Measurements from ENCODE around the gene CDCA4.

The CDCA4 gene

DNA sequence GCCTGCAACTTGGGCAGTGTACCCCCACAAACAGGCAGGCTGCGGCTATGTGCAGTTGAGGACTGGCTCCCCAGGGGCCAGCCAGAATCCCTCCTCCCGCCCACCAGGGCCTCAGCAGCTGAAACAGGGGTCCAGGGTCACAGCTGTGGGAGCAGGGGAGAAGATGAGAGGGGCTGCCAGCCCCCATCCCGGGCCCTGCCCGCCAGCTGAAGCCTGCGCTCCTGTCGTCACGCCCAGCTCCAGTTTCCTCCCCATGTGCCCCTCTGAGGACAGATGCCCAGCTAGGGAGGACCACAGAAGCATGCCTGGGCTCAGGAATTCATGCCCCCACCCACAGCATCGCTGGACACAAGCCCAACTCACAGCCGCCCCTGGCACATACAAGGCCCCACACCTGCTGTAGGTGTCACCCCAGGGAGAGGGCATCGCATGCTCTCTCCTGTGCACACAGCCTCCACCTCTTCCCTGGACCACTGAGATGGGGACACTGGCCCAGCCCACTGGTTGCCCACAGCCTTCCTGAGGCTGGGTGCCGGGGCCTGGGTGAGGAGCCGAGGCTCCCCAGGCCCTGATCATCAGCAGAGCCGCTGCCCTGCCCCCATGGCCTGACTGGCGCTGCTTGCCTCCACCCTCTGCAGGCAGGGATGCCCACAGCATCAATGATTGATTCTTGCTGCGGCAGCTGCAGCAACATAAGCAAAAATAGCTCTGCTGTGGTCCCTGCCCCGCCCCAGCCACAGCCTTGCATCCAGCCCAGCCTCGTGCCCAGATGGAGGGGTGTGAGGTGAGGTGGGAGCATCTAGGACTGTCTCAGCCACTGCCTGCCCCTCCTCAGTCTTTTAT lies 39.0 kb downstream of the CDCA4 start:
- TF ChIP-seq, protein P1, sequence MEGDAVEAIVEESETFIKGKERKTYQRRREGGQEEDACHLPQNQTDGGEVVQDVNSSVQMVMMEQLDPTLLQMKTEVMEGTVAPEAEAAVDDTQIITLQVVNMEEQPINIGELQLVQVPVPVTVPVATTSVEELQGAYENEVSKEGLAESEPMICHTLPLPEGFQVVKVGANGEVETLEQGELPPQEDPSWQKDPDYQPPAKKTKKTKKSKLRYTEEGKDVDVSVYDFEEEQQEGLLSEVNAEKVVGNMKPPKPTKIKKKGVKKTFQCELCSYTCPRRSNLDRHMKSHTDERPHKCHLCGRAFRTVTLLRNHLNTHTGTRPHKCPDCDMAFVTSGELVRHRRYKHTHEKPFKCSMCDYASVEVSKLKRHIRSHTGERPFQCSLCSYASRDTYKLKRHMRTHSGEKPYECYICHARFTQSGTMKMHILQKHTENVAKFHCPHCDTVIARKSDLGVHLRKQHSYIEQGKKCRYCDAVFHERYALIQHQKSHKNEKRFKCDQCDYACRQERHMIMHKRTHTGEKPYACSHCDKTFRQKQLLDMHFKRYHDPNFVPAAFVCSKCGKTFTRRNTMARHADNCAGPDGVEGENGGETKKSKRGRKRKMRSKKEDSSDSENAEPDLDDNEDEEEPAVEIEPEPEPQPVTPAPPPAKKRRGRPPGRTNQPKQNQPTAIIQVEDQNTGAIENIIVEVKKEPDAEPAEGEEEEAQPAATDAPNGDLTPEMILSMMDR (conservative IDR thresholded peaks at IDR 0.05) = no peak
- H3K27ac ChIP-seq = no peak overlapping the region

- peak overlapping the region; percentile 67 for H3K27ac ChIP-seq
- TF ChIP-seq, protein P1 (conservative IDR thresholded peaks at IDR 0.05) = no peak
These were observed 40.0 kb downstream of the CDCA4 start for GRCh38 chr14:104980611-104981531.

- peak overlapping the region; percentile 67 for H3K27ac ChIP-seq
- TF ChIP-seq, protein P1 (conservative IDR thresholded peaks at IDR 0.05) = no peak
These were observed 40.9 kb downstream of the CDCA4 start for GRCh38 chr14:104979758-104980610.

DNA sequence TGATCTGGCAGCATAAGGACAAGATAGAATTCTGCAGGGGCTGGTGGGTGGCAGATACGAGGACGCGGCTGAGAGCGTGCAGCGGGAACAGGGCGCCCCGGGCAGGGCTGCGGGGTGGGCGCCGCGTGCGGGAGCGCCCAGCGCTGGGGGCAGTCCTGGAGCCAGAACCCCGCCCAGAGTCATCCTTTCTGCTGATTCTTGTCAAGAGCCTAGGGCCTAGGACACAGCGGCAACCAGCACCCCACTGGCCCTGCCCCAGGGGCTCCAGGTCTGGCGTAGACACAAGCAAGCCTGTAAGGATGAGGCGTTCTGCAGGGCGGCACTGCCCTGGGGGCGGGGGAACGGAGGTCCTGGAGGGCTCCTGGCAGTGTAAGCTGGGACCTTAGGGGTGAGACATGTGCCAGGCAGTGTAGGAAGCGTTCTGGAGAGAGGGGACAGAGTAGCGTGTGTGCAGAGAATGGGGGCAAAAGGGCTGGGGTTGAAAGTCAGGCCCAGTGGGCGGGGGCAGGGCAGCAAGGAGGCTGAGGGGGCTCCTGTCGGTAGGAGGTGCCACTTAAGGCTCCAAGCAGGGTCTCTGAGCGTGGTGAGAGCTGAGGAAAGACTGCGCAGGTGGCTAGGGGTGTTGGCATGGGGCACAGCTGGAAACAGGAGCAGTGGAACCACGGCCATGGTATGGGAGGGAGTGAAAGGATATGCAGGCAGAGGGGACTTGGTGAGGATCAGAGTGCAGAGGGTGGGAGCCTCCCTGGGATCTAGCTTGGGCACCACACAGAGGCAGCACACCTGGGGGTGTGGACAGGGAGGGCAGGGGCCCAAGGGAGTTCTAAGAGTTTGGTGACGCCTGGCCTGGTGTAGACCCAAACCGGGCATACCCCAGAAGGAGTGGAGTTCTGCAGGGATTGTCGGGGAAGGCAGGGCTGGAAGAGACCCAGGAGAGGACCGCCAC lies 41.9 kb downstream of the CDCA4 start:
- TF ChIP-seq, protein P1 (conservative IDR thresholded peaks at IDR 0.05) = no peak
- H3K27ac ChIP-seq = peak overlapping the region; percentile 67

- peak within 1 kb of the TSS; percentile 67 for H3K27ac ChIP-seq
- TF ChIP-seq, protein P1 (conservative IDR thresholded peaks at IDR 0.05) = no peak
These were observed 42.9 kb downstream of the CDCA4 start, which contains the start of gene AHNAK2 for GRCh38 chr14:104977681-104978653. Gene AHNAK2 (minus strand): TSS chr14:104978374. CDS start chr14:104978237, 137 bp downstream.

Measured in VCaP (cell line).